Ishikawa (cell line): ENCODE data around the gene SLC27A1.

Experiments
- CEBPB ChIP-seq: IDR thresholded peaks from 2 replicates; pipeline ENCODE4 v1.6.1; 2012
- CREB1 ChIP-seq: IDR thresholded peaks from 2 replicates; pipeline ENCODE4 v1.6.1; 2012; ENCODE audit warnings: low read depth
- EGR1 ChIP-seq: IDR thresholded peaks from 2 replicates; pipeline ENCODE4 v1.6.1; 2012
- EP300 ChIP-seq: IDR thresholded peaks from 2 replicates; pipeline ENCODE4 v1.6.1; 2012; ENCODE audit warnings: borderline replicate concordance
- FOXM1 ChIP-seq: IDR thresholded peaks from 2 replicates; pipeline ENCODE4 v1.6.1; 2012; ENCODE audit warnings: low read depth, borderline replicate concordance
- NFIC ChIP-seq: IDR thresholded peaks from 2 replicates; pipeline ENCODE4 v1.6.1; 2012
- RAD21 ChIP-seq: IDR thresholded peaks from 2 replicates; pipeline ENCODE4 v1.6.1; 2012; ENCODE audit warnings: low read depth
- TAF1 ChIP-seq: IDR thresholded peaks from 2 replicates; pipeline ENCODE4 v1.6.1; 2012; ENCODE audit warnings: low read depth, mild to moderate bottlenecking
- TCF12 ChIP-seq: IDR thresholded peaks from 2 replicates; pipeline ENCODE4 v1.6.1; 2012; ENCODE audit warnings: low read depth
- TEAD4 ChIP-seq: IDR thresholded peaks from 2 replicates; pipeline ENCODE4 v1.6.1; 2012
- YY1 ChIP-seq: IDR thresholded peaks from 2 replicates; pipeline ENCODE4 v1.6.1; 2012; ENCODE audit warnings: low read depth
- ZBTB7A ChIP-seq: IDR thresholded peaks from 2 replicates; pipeline ENCODE4 v1.6.1; 2012; ENCODE audit warnings: low read depth
- TF ChIP-seq, protein P1 (sequence below): IDR thresholded peaks from 2 replicates; pipeline ENCODE4 v1.6.1; 2012
- TF ChIP-seq, protein P2 (sequence below): IDR thresholded peaks from 2 replicates; pipeline ENCODE4 v1.6.1; 2012; ENCODE audit warnings: low read depth, mild to moderate bottlenecking
- TF ChIP-seq, protein P3 (sequence below): IDR thresholded peaks from 2 replicates; pipeline ENCODE4 v1.6.1; 2012

SLC27A1 gene

DNA sequence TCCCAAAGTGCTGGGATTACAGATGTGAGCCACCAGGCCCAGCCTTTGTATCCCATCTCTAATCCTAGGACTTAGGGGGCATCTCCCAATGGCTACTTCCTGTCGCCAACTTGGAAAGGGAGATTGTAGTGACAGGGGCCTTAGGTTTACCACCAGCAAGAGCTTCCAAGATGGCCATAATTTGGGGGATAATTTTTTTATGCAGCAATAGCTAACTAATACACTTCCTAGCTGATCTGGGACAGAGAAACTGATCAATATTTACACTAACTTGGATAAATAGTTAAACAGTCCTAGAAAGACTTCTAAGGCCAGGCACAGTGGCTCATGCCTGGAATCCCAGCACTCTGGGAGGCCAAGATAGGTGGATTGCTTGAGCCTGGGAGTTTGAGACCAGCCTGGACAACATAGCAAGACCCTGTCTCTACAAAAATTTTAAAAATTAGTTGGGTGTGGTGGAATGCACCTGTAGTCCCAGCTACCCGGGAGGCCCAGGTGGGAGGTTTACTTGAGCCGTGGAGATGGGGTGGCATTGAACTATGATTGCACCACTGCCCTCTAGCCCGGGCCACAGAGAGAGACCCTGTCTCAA lies 79.8 kb downstream of the SLC27A1 start:
- TF ChIP-seq YY1 (no peak), TCF12 (no peak), CEBPB (no peak), TAF1 (no peak)
- TF ChIP-seq, protein P1, sequence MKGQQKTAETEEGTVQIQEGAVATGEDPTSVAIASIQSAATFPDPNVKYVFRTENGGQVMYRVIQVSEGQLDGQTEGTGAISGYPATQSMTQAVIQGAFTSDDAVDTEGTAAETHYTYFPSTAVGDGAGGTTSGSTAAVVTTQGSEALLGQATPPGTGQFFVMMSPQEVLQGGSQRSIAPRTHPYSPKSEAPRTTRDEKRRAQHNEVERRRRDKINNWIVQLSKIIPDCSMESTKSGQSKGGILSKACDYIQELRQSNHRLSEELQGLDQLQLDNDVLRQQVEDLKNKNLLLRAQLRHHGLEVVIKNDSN: no peak
- TF ChIP-seq, protein P2, sequence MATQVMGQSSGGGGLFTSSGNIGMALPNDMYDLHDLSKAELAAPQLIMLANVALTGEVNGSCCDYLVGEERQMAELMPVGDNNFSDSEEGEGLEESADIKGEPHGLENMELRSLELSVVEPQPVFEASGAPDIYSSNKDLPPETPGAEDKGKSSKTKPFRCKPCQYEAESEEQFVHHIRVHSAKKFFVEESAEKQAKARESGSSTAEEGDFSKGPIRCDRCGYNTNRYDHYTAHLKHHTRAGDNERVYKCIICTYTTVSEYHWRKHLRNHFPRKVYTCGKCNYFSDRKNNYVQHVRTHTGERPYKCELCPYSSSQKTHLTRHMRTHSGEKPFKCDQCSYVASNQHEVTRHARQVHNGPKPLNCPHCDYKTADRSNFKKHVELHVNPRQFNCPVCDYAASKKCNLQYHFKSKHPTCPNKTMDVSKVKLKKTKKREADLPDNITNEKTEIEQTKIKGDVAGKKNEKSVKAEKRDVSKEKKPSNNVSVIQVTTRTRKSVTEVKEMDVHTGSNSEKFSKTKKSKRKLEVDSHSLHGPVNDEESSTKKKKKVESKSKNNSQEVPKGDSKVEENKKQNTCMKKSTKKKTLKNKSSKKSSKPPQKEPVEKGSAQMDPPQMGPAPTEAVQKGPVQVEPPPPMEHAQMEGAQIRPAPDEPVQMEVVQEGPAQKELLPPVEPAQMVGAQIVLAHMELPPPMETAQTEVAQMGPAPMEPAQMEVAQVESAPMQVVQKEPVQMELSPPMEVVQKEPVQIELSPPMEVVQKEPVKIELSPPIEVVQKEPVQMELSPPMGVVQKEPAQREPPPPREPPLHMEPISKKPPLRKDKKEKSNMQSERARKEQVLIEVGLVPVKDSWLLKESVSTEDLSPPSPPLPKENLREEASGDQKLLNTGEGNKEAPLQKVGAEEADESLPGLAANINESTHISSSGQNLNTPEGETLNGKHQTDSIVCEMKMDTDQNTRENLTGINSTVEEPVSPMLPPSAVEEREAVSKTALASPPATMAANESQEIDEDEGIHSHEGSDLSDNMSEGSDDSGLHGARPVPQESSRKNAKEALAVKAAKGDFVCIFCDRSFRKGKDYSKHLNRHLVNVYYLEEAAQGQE: no peak

DNA sequence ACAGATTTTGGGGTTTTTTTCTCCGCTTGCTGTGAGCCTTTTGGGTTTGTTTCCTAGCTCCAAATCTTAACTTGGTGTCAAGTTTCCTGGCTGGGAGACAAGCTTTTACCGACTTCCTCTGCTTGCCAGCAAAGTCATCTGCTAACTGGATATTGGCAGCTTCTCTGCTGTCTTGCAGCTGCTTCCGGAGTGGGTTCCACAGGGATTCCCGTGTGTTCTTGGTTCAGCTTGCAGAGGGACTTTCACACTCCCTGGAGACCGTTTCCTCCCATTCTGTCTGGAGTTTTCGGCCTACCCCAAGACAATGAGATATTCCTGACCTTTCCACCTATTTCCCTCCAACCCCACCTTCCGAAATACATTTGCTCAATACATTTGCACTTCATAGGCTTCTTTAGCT lies 82.9 kb downstream of the SLC27A1 start:
- TF ChIP-seq RAD21: no peak
- peak; percentile 44 for TF ChIP-seq NFIC

DNA sequence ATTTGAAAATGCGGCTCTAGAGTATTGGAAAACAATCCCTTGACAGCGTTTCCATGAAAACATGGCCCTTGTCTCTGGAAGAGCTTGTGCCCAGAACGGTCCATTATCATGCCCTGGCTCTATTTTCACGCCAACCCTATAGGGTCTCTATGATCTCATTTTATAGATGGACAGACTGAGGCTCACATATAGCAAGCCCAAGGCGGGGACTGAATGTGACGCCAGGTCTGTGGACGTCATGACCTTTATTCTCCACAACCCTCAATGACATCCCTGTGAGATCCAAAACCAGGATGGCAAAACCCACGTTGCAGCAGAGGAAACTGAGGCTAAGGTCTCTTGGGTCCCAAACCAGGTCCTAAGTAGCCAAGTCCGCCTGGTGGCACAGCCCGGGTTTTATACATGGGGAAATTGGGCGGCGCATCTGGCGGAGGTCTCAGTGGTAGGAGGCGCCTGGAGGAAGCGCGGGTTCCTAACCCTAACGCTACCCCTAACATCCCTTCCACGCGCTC lies 84.7 kb downstream of the SLC27A1 start:
- TF ChIP-seq RAD21 (no peak), CEBPB (no peak), TAF1 (no peak), TCF12 (no peak; the same call in 1 of the 2 replicates), TEAD4 (no peak), YY1 (no peak), NFIC (no peak), ZBTB7A (no peak), EGR1 (no peak), FOXM1 (no peak), CREB1 (no peak), EP300 (no peak)
- TF ChIP-seq, protein P1: no peak
- TF ChIP-seq, protein P3, sequence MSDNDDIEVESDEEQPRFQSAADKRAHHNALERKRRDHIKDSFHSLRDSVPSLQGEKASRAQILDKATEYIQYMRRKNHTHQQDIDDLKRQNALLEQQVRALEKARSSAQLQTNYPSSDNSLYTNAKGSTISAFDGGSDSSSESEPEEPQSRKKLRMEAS: no peak; the same call in 1 of the 2 replicates
- TF ChIP-seq, protein P2: no peak

DNA sequence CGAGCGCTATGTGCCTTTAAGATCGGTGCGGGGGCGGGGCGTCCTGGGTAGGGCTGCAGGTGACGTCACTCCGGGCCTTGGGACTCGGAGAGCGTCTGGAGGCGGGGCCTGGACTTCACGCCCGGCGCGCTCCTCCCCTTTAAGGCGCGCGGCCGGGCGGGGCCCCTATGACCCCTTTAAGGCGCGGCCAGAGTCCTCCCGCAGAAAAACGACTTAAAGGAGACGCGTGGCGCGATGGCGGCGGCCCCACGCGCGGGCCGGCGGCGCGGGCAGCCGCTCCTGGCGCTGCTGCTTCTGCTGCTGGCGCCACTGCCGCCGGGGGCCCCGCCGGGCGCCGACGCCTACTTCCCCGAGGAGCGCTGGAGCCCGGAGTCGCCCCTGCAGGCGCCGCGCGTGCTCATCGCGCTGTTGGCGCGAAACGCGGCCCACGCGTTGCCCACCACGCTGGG lies 85.2 kb downstream of the SLC27A1 start, which contains the start of gene COLGALT1:
Gene COLGALT1, plus strand, starts transcription at position 170 of the 449 bp plus-strand sequence. Its CDS starts 65 bp downstream, at position 235.
- peak; percentile 70 for TF ChIP-seq EGR1
- TF ChIP-seq CEBPB: no peak
- TF ChIP-seq EP300: no peak
- TF ChIP-seq, protein P2: no peak
- no peak for TF ChIP-seq TEAD4
- peak; percentile 73 for TF ChIP-seq YY1
- TF ChIP-seq, protein P3: 0 out of 2 replicates have a peak, but pooled peaks have one; percentile 54
- TF ChIP-seq CREB1: peak; percentile 62
